H9 (cell line): ENCODE measurements around the gene ADAMTS2. TPM values are rescaled to one million over a fixed set of nuclear protein-coding genes. Genes with fewer than 3 reads are reported as not detected.
A peak's percentile ranks its signal among the peaks of the same experiment; 100 is the strongest.

Experiments used
- DNase-seq: peaks from one replicate; pipeline ENCODE4 v3.0.0-alpha.2; 2017
- H2AFZ ChIP-seq: one replicate; pipeline ENCODE4 v1.6.1; 2013; ENCODE audit warnings: mild to moderate bottlenecking, low read length, control low read depth, moderate library complexity
- H2AK5ac ChIP-seq: 2 replicates; pipeline ENCODE4 v1.6.1; 2013; ENCODE audit warnings: low read length, control low read depth, mixed read lengths; ENCODE audit not compliant: insufficient read length
- H2BK120ac ChIP-seq: one replicate; pipeline ENCODE4 v1.6.1; 2013; ENCODE audit warnings: low read depth, mild to moderate bottlenecking, low read length, control low read depth, inconsistent platforms; ENCODE audit not compliant: poor library complexity, severe bottlenecking
- H2BK12ac ChIP-seq: 2 replicates; pipeline ENCODE4 v1.6.1; 2013; ENCODE audit warnings: low read length, control low read depth, mixed read lengths, low read depth; ENCODE audit not compliant: insufficient read length
- H2BK15ac ChIP-seq: 2 replicates; pipeline ENCODE4 v1.6.1; 2013; ENCODE audit warnings: low read depth, low read length, control low read depth
- H2BK20ac ChIP-seq: one replicate; pipeline ENCODE4 v1.6.1; 2013; ENCODE audit warnings: low read depth, mild to moderate bottlenecking, low read length, control low read depth, inconsistent platforms; ENCODE audit not compliant: poor library complexity, severe bottlenecking
- H2BK5ac ChIP-seq: 2 replicates; pipeline ENCODE4 v1.6.1; 2013; ENCODE audit warnings: low read length, control low read depth, mixed read lengths; ENCODE audit not compliant: insufficient read length
- H3K14ac ChIP-seq: 2 replicates; pipeline ENCODE4 v1.6.1; 2013; ENCODE audit warnings: low read length, control low read depth; ENCODE audit not compliant: insufficient read depth
- H3K18ac ChIP-seq: 2 replicates; pipeline ENCODE4 v1.6.1; 2013; ENCODE audit warnings: low read depth, mild to moderate bottlenecking, mixed read lengths, low read length, control low read depth; ENCODE audit not compliant: insufficient read length
- H3K23ac ChIP-seq: 2 replicates; pipeline ENCODE4 v1.6.1; 2013; ENCODE audit warnings: low read length, control low read depth, mixed read lengths, low read depth; ENCODE audit not compliant: insufficient read length
- H3K23me2 ChIP-seq: 2 replicates; pipeline ENCODE4 v1.6.1; 2013; ENCODE audit warnings: low read depth, mild to moderate bottlenecking, mixed read lengths, low read length, control low read depth; ENCODE audit not compliant: insufficient read length, poor library complexity, severe bottlenecking
- H3K27ac ChIP-seq: 2 replicates; pipeline ENCODE4 v1.5.1; 2013; ENCODE audit warnings: low read length, control low read depth, mixed read lengths, low read depth; ENCODE audit not compliant: insufficient read length
- H3K27me3 ChIP-seq: 2 replicates; pipeline ENCODE4 v1.6.1; 2013; ENCODE audit warnings: low read length, control low read depth, inconsistent platforms; ENCODE audit not compliant: insufficient read depth
- H3K4ac ChIP-seq: 2 replicates; pipeline ENCODE4 v1.6.1; 2013; ENCODE audit warnings: low read depth, mild to moderate bottlenecking, control low read depth, inconsistent platforms, low read length, moderate library complexity
- H3K4me1 ChIP-seq: 2 replicates; pipeline ENCODE4 v1.6.1; 2013; ENCODE audit warnings: low read length, control low read depth, inconsistent platforms; ENCODE audit not compliant: insufficient read depth
- H3K4me2 ChIP-seq: 2 replicates; pipeline ENCODE4 v1.6.1; 2013; ENCODE audit warnings: low read length, control low read depth, mixed read lengths; ENCODE audit not compliant: insufficient read length, insufficient read depth
- H3K56ac ChIP-seq: 2 replicates; pipeline ENCODE4 v1.6.1; 2013; ENCODE audit warnings: low read depth, mild to moderate bottlenecking, mixed read lengths, low read length, control low read depth; ENCODE audit not compliant: insufficient read length
- H3K79me1 ChIP-seq: 2 replicates; pipeline ENCODE4 v1.6.1; 2013; ENCODE audit warnings: low read depth, mild to moderate bottlenecking, moderate library complexity, low read length, control low read depth, inconsistent platforms; ENCODE audit not compliant: insufficient read depth, poor library complexity, severe bottlenecking
- H3K79me2 ChIP-seq: 2 replicates; pipeline ENCODE4 v1.6.1; 2013; ENCODE audit warnings: low read length, control low read depth, inconsistent platforms; ENCODE audit not compliant: insufficient read depth
- H3K9ac ChIP-seq: 2 replicates; pipeline ENCODE4 v1.6.1; 2013; ENCODE audit warnings: low read length, control low read depth, mixed read lengths; ENCODE audit not compliant: insufficient read length; ENCODE audit errors: extremely low read depth
- H3K9me3 ChIP-seq: one replicate; pipeline ENCODE4 v1.6.1; 2013; ENCODE audit warnings: low read depth, low read length, inconsistent platforms; ENCODE audit not compliant: control insufficient read depth
- H3T11ph ChIP-seq: one replicate; pipeline ENCODE4 v1.6.1; 2013; ENCODE audit warnings: mild to moderate bottlenecking, low read length, control low read depth, inconsistent platforms
- H4K20me1 ChIP-seq: one replicate; pipeline ENCODE4 v1.6.1; 2013; ENCODE audit not compliant: control insufficient read depth, insufficient read length, insufficient read depth
- H4K5ac ChIP-seq: 2 replicates; pipeline ENCODE4 v1.6.1; 2013; ENCODE audit warnings: low read depth, mild to moderate bottlenecking, mixed read lengths, low read length, control low read depth; ENCODE audit not compliant: insufficient read length
- H4K8ac ChIP-seq: replicated peaks from 2 replicates; pipeline ENCODE4 v1.6.1; 2013; ENCODE audit warnings: low read length, control low read depth, mixed read lengths, low read depth; ENCODE audit not compliant: insufficient read length
- H4K91ac ChIP-seq: 2 replicates; pipeline ENCODE4 v1.6.1; 2013; ENCODE audit warnings: low read depth, mild to moderate bottlenecking, moderate library complexity, mixed read lengths, low read length, control low read depth; ENCODE audit not compliant: insufficient read length
- H3K27ac Mint-ChIP-seq, 3 experiments: 2 replicates in 2 of 3; 3 replicates in 1 of 3; pipeline ENCODE4 v1.8.0; 2020 to 2021; ENCODE audit warnings: mixed read lengths in 3 of 3, mild to moderate bottlenecking in 1 of 3, moderate library complexity in 1 of 3
- H3K27me3 Mint-ChIP-seq: 2 replicates; pipeline ENCODE4 v1.8.0; 2021; ENCODE audit warnings: low read depth, mild to moderate bottlenecking, moderate library complexity, mixed read lengths
- H3K36me3 Mint-ChIP-seq, 3 experiments: 2 replicates in 2 of 3; 3 replicates in 1 of 3; pipeline ENCODE4 v1.8.0; 2020 to 2021; ENCODE audit warnings: low read depth in 3 of 3, mixed read lengths in 3 of 3; ENCODE audit not compliant: insufficient read depth in 1 of 3
- H3K4me1 Mint-ChIP-seq, 2 experiments: 2 replicates each; pipeline ENCODE4 v1.8.0; 2020; ENCODE audit warnings: mixed read lengths in 2 of 2
- H3K4me3 Mint-ChIP-seq, 2 experiments: 2 replicates in 1 of 2; 3 replicates in 1 of 2; pipeline ENCODE4 v1.8.0; 2020 to 2021; ENCODE audit warnings: mild to moderate bottlenecking in 2 of 2, mixed read lengths in 2 of 2, moderate library complexity in 1 of 2
- H3K9me3 Mint-ChIP-seq, 2 experiments: 2 replicates in 1 of 2; 3 replicates in 1 of 2; pipeline ENCODE4 v1.8.0; 2020; ENCODE audit warnings: mild to moderate bottlenecking in 2 of 2, mixed read lengths in 2 of 2, moderate library complexity in 1 of 2
- CTCF ChIP-seq: fragments of 200-600 bp; sonication (generic); conservative IDR thresholded peaks from 3 replicates; pipeline ENCODE4 v1.8.0; 2021; ENCODE audit warnings: antibody characterized with exemption, mild to moderate bottlenecking
- WGBS: extraction: QIAGEN DNeasy Blood & Tissue Kit; methylation state at CpG from one replicate; pipeline ENCODE4 v1.1.7; 2013; ENCODE audit warnings: missing lambda C conversion rate, low lambda C conversion rate, mixed read lengths; ENCODE audit not compliant: insufficient read length; ENCODE audit errors: extremely low coverage; 5-methylcytosine and 5-hydroxymethylcytosine counted together
- total RNA-seq: library from RNA; stranded (reverse); gene quantifications from 2 replicates; pipeline ENCODE4 v1.2.1, GENCODE V29; 2021

Gene ADAMTS2
- total RNA-seq, 1 experiment from 2014 or later, result 5.4 TPM

GRCh38 chr5:179316982-179317381, 28.3 kb downstream of the ADAMTS2 start:
- TF ChIP-seq CTCF, result no peak
- peaks cover 7 to 9% of the 10 kb centered on the region in 2 experiments; a peak in 4 of 5 replicates for H3K9me3 Mint-ChIP-seq
- WGBS, result no CpG with 5 or more reads among the region's 6 CpGs

More at GRCh38 chr5:179316982-179317381, 28.3 kb downstream of the ADAMTS2 start:
- H2BK120ac ChIP-seq, result no peak overlapping the region
- no peak overlapping the region for H4K8ac ChIP-seq
- no peak overlapping the region for H3K9ac ChIP-seq
- no peak overlapping the region; the same call in 1 of the 2 replicates for H3K4ac ChIP-seq
- no peaks in the 10 kb centered on the region for H3K9me3 ChIP-seq
- H3K23ac ChIP-seq, result no peak overlapping the region
- H3K4me2 ChIP-seq, result no peak overlapping the region
- no peak overlapping the region for H4K5ac ChIP-seq
- no peak overlapping the region for H2AK5ac ChIP-seq
- Mint-ChIP-seq H3K4me1 (peaks cover 2 to 26% of the 10 kb centered on the region in 2 experiments; a peak in 3 of 4 replicates), H3K27me3 (no peaks in the 10 kb centered on the region; the same call in 1 of the 2 replicates), H3K36me3 (peaks cover 0 to 5% (median 0%) of the 10 kb centered on the region in 3 experiments; a peak in 2 of 7 replicates), H3K27ac (0 out of 7 replicates have a peak overlapping the region, but pooled peaks of 1 of the 3 experiments have one; percentile 27), H3K4me3 (no peak overlapping the region)
- H2BK5ac ChIP-seq, result no peak overlapping the region
- no peaks in the 10 kb centered on the region for H3K79me2 ChIP-seq
- no peak overlapping the region for H3K14ac ChIP-seq
- no peaks in the 10 kb centered on the region for H3K4me1 ChIP-seq
- H2BK20ac ChIP-seq, result no peak overlapping the region
- H3K56ac ChIP-seq, result no peak overlapping the region
- H4K20me1 ChIP-seq, result no peaks in the 10 kb centered on the region
- peaks cover 2% of the 10 kb centered on the region for H3K23me2 ChIP-seq
- no peak overlapping the region for H3K18ac ChIP-seq
- H2BK12ac ChIP-seq, result no peak overlapping the region
- no peaks in the 10 kb centered on the region for H3K27me3 ChIP-seq
- H3K79me1 ChIP-seq, result no peaks in the 10 kb centered on the region
- H3T11ph ChIP-seq, result no peak overlapping the region
- H3K27ac ChIP-seq, result no peak overlapping the region
- H2BK15ac ChIP-seq, result no peak overlapping the region
- H4K91ac ChIP-seq, result no peak overlapping the region
- DNase-seq, result no peak
- H2AFZ ChIP-seq, result no peak overlapping the region
